Gastroesophageal sphincter (tissue), 4 donors: ENCODE measurements around the gene SLC25A27. TPM values are rescaled to one million over a fixed set of nuclear protein-coding genes. Genes with fewer than 3 reads are reported as not detected.

ENCODE experiments used
- ATAC-seq: fragments of 150-250 bp; one replicate; pipeline ENCODE4 v1.9.1; 2016; ENCODE audit warnings: mild to moderate bottlenecking, moderate library complexity
- H3K27ac ChIP-seq, 4 donors: fragments of 200-600 bp; sonication (generic) in 3 of 4; 1 replicate in 3 of 4; 2 replicates in 1 of 4; pipeline ENCODE4 v1.5.1; 2016 to 2019
- H3K27me3 ChIP-seq: fragments of 200-600 bp; sonication (generic); one replicate; pipeline ENCODE4 v1.5.1; 2019
- H3K36me3 ChIP-seq, 2 donors: fragments of 200-600 bp; sonication (generic); one replicate each; pipeline ENCODE4 v1.5.1; 2019; ENCODE audit warnings: control low read depth in 1 of 2
- H3K4me1 ChIP-seq, 3 donors: fragments of 200-600 bp; sonication (generic); 1 replicate in 2 of 3; 2 replicates in 1 of 3; pipeline ENCODE4 v1.5.1; 2016 to 2019; ENCODE audit warnings: control low read depth in 2 of 3
- H3K4me3 ChIP-seq, 2 donors: fragments of 200-600 bp; sonication (generic); one replicate each; pipeline ENCODE4 v1.5.1; 2019; ENCODE audit warnings: mild to moderate bottlenecking in 1 of 2, moderate library complexity in 1 of 2
- H3K9me3 ChIP-seq, 3 donors: fragments of 200-600 bp; sonication (generic); one replicate each; pipeline ENCODE4 v1.5.1; 2017 to 2019; ENCODE audit warnings: control low read depth in 2 of 3
- CTCF ChIP-seq, 4 experiments: fragments of 200-600 bp in 2 of 4; fragments of 450-650 bp in 2 of 4; sonication (generic) in 1 of 4; IDR thresholded peaks; one replicate each; pipeline ENCODE4 v1.5.1; 2017 to 2019; ENCODE audit warnings: antibody characterized with exemption in 4 of 4, mild to moderate bottlenecking in 2 of 4, moderate library complexity in 2 of 4
- EP300 ChIP-seq: sonication (generic); formaldehyde crosslinking; IDR thresholded peaks from one replicate; pipeline ENCODE4 v1.6.1; 2017; ENCODE audit warnings: antibody characterized with exemption, mild to moderate bottlenecking
- POLR2A ChIP-seq, 2 donors: fragments of 450-650 bp; IDR thresholded peaks; one replicate each; pipeline ENCODE4 v1.6.1; 2017; ENCODE audit warnings: antibody characterized with exemption in 2 of 2, mild to moderate bottlenecking in 2 of 2, moderate library complexity in 1 of 2
- POLR2AphosphoS5 ChIP-seq: sonication (generic); formaldehyde crosslinking; IDR thresholded peaks from one replicate; pipeline ENCODE4 v1.6.1; 2017; ENCODE audit warnings: antibody characterized with exemption
- WGBS, 2 donors: methylation state at CpG; one replicate each; pipeline ENCODE4 v1.1.5; 2018; ENCODE audit warnings: low coverage in 1 of 2; 5-methylcytosine and 5-hydroxymethylcytosine counted together
- total RNA-seq, 4 donors: library from RNA; depleted of rRNA; stranded (reverse); fragments of >200 nt; gene quantifications; one replicate each; pipeline ENCODE4 v1.1.0, GENCODE V29; 2016

SLC25A27 gene
- total RNA-seq, 4 donors from 2014 or later: 7.8 to 82.2 (median 47.3) TPM

- peaks cover 0 to 2% of the 10 kb centered on the region in 2 donors for H3K36me3 ChIP-seq
- H3K27me3 ChIP-seq: no peaks in the 10 kb centered on the region
- H3K27ac ChIP-seq: peak overlapping the region in 1 of 4 donors; percentile 95
- no peak for TF ChIP-seq EP300
- TF ChIP-seq CTCF (IDR thresholded peaks at IDR 0.05): no peak
- no peak for TF ChIP-seq POLR2AphosphoS5
- TF ChIP-seq POLR2A (IDR thresholded peaks at IDR 0.05): no peak
- ATAC-seq: no peak
- peaks cover 0 to 32% (median 3%) of the 10 kb centered on the region in 3 donors for H3K4me1 ChIP-seq
- no peaks in the 10 kb centered on the region for H3K9me3 ChIP-seq
- peak overlapping the region; percentile 86 to 98 for H3K4me3 ChIP-seq
- WGBS, 2 donors: 31 to 50% methylated on average over 1 of the region's 1 CpG
Observed at GRCh38 chr6:46651006-46651405, 1.8 kb upstream of the SLC25A27 start.

DNA sequence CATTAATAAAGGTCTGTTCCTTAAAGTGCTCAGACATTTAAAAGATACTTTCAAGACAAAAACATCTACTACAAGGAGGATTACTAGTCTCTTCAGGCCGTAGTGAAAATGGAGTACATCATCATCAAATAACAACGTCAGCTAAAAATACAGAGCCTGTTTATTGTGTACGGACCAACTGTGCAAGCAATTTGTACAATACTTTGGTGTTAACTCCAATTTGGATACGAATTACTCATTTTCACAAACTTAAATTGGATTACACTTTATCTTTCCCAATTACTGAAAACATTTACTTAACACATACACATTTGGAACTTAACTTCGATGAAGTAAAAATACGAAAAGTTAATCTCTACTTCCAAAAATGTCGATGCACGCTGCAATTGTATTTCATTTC lies 959 bp upstream of the SLC25A27 start:
- Histone ChIP-seq H3K36me3 (peaks cover 0 to 10% of the 10 kb centered on the region in 2 donors), H3K27ac (peak overlapping the region; percentile 44 to 95 (median 94)), H3K4me3 (peak overlapping the region; percentile 86 to 98), H3K4me1 (peaks cover 0 to 32% (median 3%) of the 10 kb centered on the region in 3 donors), H3K27me3 (no peaks in the 10 kb centered on the region), H3K9me3 (no peaks in the 10 kb centered on the region)
- TF ChIP-seq POLR2AphosphoS5: no peak
- no peak for ATAC-seq
- WGBS, 2 donors: 3 to 14% methylated on average over 8 of the region's 8 CpGs

DNA sequence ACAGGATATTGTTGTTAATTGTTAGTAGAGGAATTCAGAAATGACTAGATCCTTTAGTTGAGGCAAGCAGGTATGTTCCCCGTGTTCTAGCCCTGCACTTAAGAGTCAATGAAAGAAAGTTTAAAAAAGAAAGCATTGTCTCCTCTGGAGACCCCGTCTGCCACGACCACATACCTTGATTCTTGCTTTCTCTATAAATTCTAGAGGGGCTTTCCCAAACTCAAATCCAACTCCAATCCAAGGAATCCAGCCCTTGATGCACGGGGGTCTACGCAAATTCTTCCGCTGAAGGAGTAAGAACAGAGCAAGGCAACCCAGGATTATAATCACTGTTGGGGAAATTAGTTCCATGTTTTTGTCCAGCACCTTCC lies 558 bp upstream of the SLC25A27 start:
- TF ChIP-seq CTCF (IDR thresholded peaks at IDR 0.05): no peak
- no peak for TF ChIP-seq POLR2A (IDR thresholded peaks at IDR 0.05)
- no peak for TF ChIP-seq EP300
- no peak for TF ChIP-seq POLR2AphosphoS5
- 0% methylated on average over 6 of the region's 6 CpGs for WGBS, 2 donors
- Histone ChIP-seq H3K9me3 (no peaks in the 10 kb centered on the region), H3K4me1 (peaks cover 0 to 32% (median 3%) of the 10 kb centered on the region in 3 donors), H3K27ac (peak overlapping the region; percentile 44 to 95 (median 94)), H3K4me3 (peak overlapping the region; percentile 86 to 98), H3K36me3 (peaks cover 0 to 14% of the 10 kb centered on the region in 2 donors), H3K27me3 (no peaks in the 10 kb centered on the region)
- no peak for ATAC-seq

DNA sequence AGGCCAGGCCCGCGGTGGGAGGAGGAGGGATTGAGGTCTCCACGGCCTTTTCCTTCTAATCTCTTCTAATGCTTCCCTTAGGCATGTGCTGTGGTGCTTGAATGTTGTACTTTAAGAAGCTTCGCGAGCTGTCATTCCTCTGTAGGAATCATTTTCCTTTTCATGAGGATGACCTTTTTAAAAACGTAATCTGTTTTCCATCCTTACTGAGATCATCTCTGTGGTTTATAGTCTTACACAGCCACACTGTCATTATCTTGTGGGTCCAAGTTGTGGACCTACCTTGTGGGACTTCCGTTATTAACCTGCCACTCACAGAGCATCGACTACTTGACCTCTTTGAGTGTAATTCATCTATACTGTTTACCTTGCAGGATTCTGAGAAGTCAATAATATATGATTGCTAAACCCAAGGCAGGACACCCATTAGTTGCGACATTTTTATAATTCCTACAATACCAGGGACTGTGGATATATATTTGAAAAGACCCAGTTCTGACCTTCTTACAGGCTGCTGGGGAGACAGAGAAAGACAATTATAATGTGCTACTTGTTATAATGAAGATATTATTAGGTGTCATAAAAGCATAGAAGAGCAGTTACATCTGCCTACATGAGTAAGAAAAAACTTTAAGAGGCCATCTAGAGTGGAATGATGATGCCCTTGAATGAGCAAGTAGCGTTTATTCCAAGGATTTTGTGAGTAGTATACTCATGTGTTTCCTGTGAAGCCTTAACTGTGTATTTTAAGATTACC lies 842 bp downstream of the SLC25A27 start:
- ATAC-seq: no peak
- Histone ChIP-seq H3K36me3 (peaks cover 0 to 26% of the 10 kb centered on the region in 2 donors), H3K27ac (peak overlapping the region; percentile 93 to 95 (median 94)), H3K4me3 (peak overlapping the region; percentile 86 to 98), H3K4me1 (peaks cover 0 to 32% (median 3%) of the 10 kb centered on the region in 3 donors), H3K9me3 (no peaks in the 10 kb centered on the region), H3K27me3 (no peaks in the 10 kb centered on the region)
- 12 to 23% methylated on average over 8 to 9 of the region's 10 CpGs for WGBS, 2 donors
- no peak for TF ChIP-seq POLR2AphosphoS5
- TF ChIP-seq CTCF (IDR thresholded peaks at IDR 0.05): no peak
- TF ChIP-seq POLR2A (IDR thresholded peaks at IDR 0.05): no peak
- no peak for TF ChIP-seq EP300

DNA sequence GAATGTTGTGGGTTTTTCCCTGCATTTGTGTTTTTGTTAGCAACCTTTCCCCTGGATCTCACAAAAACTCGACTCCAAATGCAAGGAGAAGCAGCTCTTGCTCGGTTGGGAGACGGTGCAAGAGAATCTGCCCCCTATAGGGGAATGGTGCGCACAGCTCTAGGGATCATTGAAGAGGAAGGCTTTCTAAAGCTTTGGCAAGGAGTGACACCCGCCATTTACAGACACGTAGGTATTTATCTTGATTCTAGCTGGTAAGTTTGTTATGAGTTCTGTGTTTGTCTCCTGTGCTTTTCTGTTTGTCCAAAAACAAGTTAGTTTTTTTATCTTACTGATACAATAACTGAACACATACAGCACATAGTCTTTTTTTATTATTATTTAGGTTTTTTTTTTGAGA lies 3.0 kb downstream of the SLC25A27 start:
- Histone ChIP-seq H3K9me3 (no peaks in the 10 kb centered on the region), H3K27ac (no peak overlapping the region), H3K36me3 (peaks cover 0 to 36% of the 10 kb centered on the region in 2 donors), H3K4me1 (peaks cover 0 to 25% (median 0%) of the 10 kb centered on the region in 3 donors), H3K27me3 (no peaks in the 10 kb centered on the region), H3K4me3 (no peak overlapping the region)
- ATAC-seq: no peak
- TF ChIP-seq POLR2A (IDR thresholded peaks at IDR 0.05) (no peak), POLR2AphosphoS5 (no peak), CTCF (IDR thresholded peaks at IDR 0.05) (no peak), EP300 (no peak)
- WGBS, 2 donors: 76 to 100% methylated on average over 2 to 6 of the region's 6 CpGs
